GM12892 (cell line): ENCODE measurements around the gene ALDH1A3.

Experiments used
- POLR2A ChIP-seq: IDR thresholded peaks from 2 replicates; pipeline ENCODE4 v1.6.1; 2011; ENCODE audit warnings: low read depth, low read length, control low read depth
- POLR2AphosphoS5 ChIP-seq: IDR thresholded peaks from 2 replicates; pipeline ENCODE4 v1.6.1; 2011; ENCODE audit warnings: low read depth, low read length, control low read depth

DNA sequence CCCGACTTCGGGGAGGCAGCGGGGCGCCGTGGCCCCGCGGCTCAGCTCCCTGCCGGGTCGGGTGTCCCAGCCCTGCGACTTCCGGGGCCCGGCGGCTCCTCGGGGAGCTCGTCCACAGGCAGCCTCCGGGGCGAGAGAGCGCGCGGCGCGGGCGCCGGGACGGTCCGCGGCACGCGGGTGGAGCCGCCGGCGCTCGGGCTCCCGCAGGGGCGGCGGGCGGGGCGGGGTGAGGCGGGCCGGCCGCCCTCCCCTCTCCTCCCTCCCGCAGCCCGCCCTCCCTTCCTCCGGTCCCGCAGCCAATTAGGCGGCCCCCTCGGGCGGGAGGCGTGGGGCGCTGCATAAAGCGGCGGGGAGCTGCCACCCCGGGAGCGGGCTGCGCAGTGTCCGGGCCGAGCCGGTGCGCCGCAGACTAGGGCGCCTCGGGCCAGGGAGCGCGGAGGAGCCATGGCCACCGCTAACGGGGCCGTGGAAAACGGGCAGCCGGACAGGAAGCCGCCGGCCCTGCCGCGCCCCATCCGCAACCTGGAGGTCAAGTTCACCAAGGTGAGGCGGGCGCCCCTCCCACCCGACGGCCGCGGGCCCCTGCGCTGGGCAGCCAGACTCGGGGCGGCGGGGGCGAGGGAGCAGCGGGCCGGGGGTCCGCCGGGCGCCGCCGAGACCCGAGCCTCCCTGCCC is at the start of gene ALDH1A3:
- TF ChIP-seq POLR2A (no peak), POLR2AphosphoS5 (no peak)
